Testis (tissue), 3 donors: ENCODE measurements around the gene HPS1. TPM values are rescaled to one million over a fixed set of nuclear protein-coding genes. Genes with fewer than 3 reads are reported as not detected.

Source experiments
- DNase-seq: peaks from one replicate; pipeline ENCODE4 v3.0.0-alpha.2; 2019
- H3K27ac ChIP-seq, 2 donors: fragments of 200-600 bp; sonication (generic); one replicate each; pipeline ENCODE4 v1.5.1; 2019
- H3K27me3 ChIP-seq: fragments of 200-600 bp; sonication (generic); one replicate; pipeline ENCODE4 v1.5.1; 2019
- H3K36me3 ChIP-seq: fragments of 200-600 bp; sonication (generic); one replicate; pipeline ENCODE4 v1.5.1; 2017; ENCODE audit warnings: low read depth; ENCODE audit errors: missing control alignments
- H3K4me1 ChIP-seq: fragments of 200-600 bp; sonication (generic); one replicate; pipeline ENCODE4 v1.5.1; 2019
- H3K4me3 ChIP-seq, 2 donors: fragments of 200-600 bp; sonication (generic); one replicate each; pipeline ENCODE4 v1.5.1; 2017 to 2019
- H3K9me3 ChIP-seq: fragments of 200-600 bp; sonication (generic); one replicate; pipeline ENCODE4 v1.5.1; 2017
- CTCF ChIP-seq, 3 experiments: fragments of 450-650 bp in 2 of 3; fragments of 200-600 bp in 1 of 3; sonication (generic) in 1 of 3; IDR thresholded peaks; one replicate each; pipeline ENCODE4 v1.5.1; 2016 to 2019; ENCODE audit warnings: antibody characterized with exemption in 3 of 3, mild to moderate bottlenecking in 2 of 3, moderate library complexity in 1 of 3
- POLR2A ChIP-seq: fragments of 450-650 bp; IDR thresholded peaks from one replicate; pipeline ENCODE4 v1.6.1; 2017; ENCODE audit warnings: antibody characterized with exemption, mild to moderate bottlenecking, moderate library complexity
- WGBS, 2 donors: methylation state at CpG; one replicate each; pipeline ENCODE4 v1.1.5; 2018; 5-methylcytosine and 5-hydroxymethylcytosine counted together
- intact Hi-C: fragments of 100-400 bp; cut with DNase I; formaldehyde crosslinking; loops from one replicate; pipeline ENCODE4 v1.15.1; 2023; ENCODE audit warnings: low total_unique reads
- polyA plus RNA-seq: library from polyadenylated mRNA; stranded (reverse); fragments of 350-450 nt; fragmentation: Illumina TruSeq; extraction: RNeasy Lipid Tissue Mini Kit (QIAGEN cat#74804); gene quantifications from one replicate; pipeline ENCODE4 v1.2.3, GENCODE V29; 2014; ENCODE audit warnings: low read depth, low replicate concordance; ENCODE audit not compliant: insufficient read depth
- total RNA-seq, 2 donors: library from RNA; depleted of rRNA; stranded (reverse); fragments of >200 nt; gene quantifications; one replicate each; pipeline ENCODE4 v1.2.3, GENCODE V29; 2016

Gene HPS1
- total and polyA plus RNA-seq, 3 donors from 2014 or later: 53.6 to 73.4 (median 59.4) TPM

GRCh38 chr10:98377536-98377935 is 69.2 kb downstream of the HPS1 start:
- H3K9me3 ChIP-seq: no peaks in the 10 kb centered on the region
- 98 to 100% methylated on average over 3 of the region's 3 CpGs for WGBS, 2 donors

GRCh38 chr10:98377001-98377400 is 69.7 kb downstream of the HPS1 start:
- intact Hi-C loops: no loop called here
- no peaks in the 10 kb centered on the region for H3K9me3 ChIP-seq
- no peaks in the 10 kb centered on the region for H3K36me3 ChIP-seq
- H3K4me1 ChIP-seq: no peaks in the 10 kb centered on the region
- no peak for DNase-seq
- H3K4me3 ChIP-seq: no peak overlapping the region
- TF ChIP-seq POLR2A (no peak), CTCF (IDR thresholded peaks at IDR 0.05) (no peak)
- H3K27me3 ChIP-seq: no peaks in the 10 kb centered on the region
- 93 to 96% methylated on average over 2 of the region's 2 CpGs for WGBS, 2 donors
- H3K27ac ChIP-seq: no peak overlapping the region

More at GRCh38 chr10:98377536-98377935, 69.2 kb downstream of the HPS1 start:
- Histone ChIP-seq H3K27me3 (no peaks in the 10 kb centered on the region), H3K27ac (no peak overlapping the region), H3K4me1 (no peaks in the 10 kb centered on the region), H3K4me3 (no peak overlapping the region), H3K36me3 (no peaks in the 10 kb centered on the region)
- DNase-seq: no peak
- intact Hi-C loops: no loop called here
- TF ChIP-seq CTCF (IDR thresholded peaks at IDR 0.05): no peak
- TF ChIP-seq POLR2A: no peak

GRCh38 chr10:98376485-98376884 is 70.2 kb downstream of the HPS1 start:
- Histone ChIP-seq H3K9me3 (no peaks in the 10 kb centered on the region), H3K4me1 (no peaks in the 10 kb centered on the region), H3K36me3 (no peaks in the 10 kb centered on the region), H3K27ac (no peak overlapping the region), H3K4me3 (no peak overlapping the region), H3K27me3 (no peaks in the 10 kb centered on the region)
- no peak for DNase-seq
- no peak for TF ChIP-seq CTCF (IDR thresholded peaks at IDR 0.05)
- no peak for TF ChIP-seq POLR2A
- intact Hi-C loops: no loop called here
- WGBS, 2 donors: 73 to 75% methylated on average over 1 of the region's 1 CpG

GRCh38 chr10:98374217-98374985 is 72.3 kb downstream of the HPS1 start:
- intact Hi-C loops: no loop called here

More at GRCh38 chr10:98374217-98374985, 72.3 kb downstream of the HPS1 start:
- H3K27ac ChIP-seq: no peak overlapping the region
- TF ChIP-seq CTCF (IDR thresholded peaks at IDR 0.05) (no peak), POLR2A (no peak)
- DNase-seq: no peak
- H3K36me3 ChIP-seq: no peaks in the 10 kb centered on the region
- H3K27me3 ChIP-seq: no peaks in the 10 kb centered on the region
- 61 to 69% methylated on average over 8 of the region's 8 CpGs for WGBS, 2 donors
- no peaks in the 10 kb centered on the region for H3K9me3 ChIP-seq
- no peaks in the 10 kb centered on the region for H3K4me1 ChIP-seq
- no peak overlapping the region for H3K4me3 ChIP-seq
